Upper lobe of left lung (tissue), 4 donors: ENCODE results near the gene SLC19A3.

Source experiments
- EP300 ChIP-seq, 4 donors: sonication (generic); formaldehyde crosslinking; IDR thresholded peaks; one replicate each; pipeline ENCODE4 v1.5.1; 2017; ENCODE audit warnings: antibody characterized with exemption in 4 of 4, control low read depth in 2 of 4
- POLR2A ChIP-seq, 4 donors: fragments of 450-650 bp; IDR thresholded peaks; one replicate each; pipeline ENCODE4 v1.5.1; 2016 to 2017; ENCODE audit warnings: antibody characterized with exemption in 4 of 4, mild to moderate bottlenecking in 2 of 4
- POLR2AphosphoS5 ChIP-seq, 2 donors: sonication (generic); formaldehyde crosslinking; IDR thresholded peaks; one replicate each; pipeline ENCODE4 v1.5.1; 2017; ENCODE audit warnings: antibody characterized with exemption in 2 of 2
- TF ChIP-seq, protein P1 (sequence below), 6 experiments: fragments of 450-650 bp in 4 of 6; fragments of 200-600 bp in 2 of 6; sonication (generic) in 2 of 6; IDR thresholded peaks; one replicate each; pipeline ENCODE4 v1.5.1; 2016 to 2019; ENCODE audit warnings: antibody characterized with exemption in 6 of 6

DNA sequence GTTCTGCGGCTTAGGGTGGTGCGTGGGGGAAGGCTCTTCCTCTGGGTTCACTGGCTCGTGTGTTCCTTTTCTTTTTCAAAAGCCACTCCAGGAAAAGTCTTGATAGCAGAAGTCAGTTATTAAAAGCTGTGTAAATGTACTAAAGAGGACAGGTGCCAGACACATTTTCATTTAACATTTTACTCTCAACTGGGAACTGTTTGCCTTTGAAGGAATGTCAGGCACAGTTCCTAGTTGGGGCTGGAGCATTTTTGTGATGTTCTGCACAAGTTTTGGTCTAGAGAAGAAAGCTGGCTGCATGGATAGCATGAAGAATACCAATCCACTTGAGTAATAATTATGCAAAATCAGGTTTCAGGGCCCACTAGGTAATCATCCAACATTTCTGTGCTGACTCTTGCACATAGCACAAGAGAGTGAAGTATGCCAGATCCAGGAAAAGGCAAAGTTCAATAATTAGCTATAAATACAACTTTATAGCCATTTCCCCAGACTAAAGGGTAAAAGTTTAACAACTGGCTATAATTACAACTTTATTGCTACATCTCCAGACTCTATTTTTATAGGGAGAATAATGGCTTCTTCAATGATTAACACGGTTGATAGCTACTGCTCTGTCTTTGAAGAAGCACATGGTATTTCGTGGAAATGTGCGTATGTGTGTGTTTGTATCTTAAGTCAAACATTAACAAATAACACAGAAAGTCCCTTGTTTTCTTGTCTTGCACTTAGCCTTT, 44.1 kb upstream of the SLC19A3 start:
- no peak for TF ChIP-seq EP300 (IDR thresholded peaks at IDR 0.05)
- TF ChIP-seq POLR2A (IDR thresholded peaks at IDR 0.05): no peak
- TF ChIP-seq, protein P1, sequence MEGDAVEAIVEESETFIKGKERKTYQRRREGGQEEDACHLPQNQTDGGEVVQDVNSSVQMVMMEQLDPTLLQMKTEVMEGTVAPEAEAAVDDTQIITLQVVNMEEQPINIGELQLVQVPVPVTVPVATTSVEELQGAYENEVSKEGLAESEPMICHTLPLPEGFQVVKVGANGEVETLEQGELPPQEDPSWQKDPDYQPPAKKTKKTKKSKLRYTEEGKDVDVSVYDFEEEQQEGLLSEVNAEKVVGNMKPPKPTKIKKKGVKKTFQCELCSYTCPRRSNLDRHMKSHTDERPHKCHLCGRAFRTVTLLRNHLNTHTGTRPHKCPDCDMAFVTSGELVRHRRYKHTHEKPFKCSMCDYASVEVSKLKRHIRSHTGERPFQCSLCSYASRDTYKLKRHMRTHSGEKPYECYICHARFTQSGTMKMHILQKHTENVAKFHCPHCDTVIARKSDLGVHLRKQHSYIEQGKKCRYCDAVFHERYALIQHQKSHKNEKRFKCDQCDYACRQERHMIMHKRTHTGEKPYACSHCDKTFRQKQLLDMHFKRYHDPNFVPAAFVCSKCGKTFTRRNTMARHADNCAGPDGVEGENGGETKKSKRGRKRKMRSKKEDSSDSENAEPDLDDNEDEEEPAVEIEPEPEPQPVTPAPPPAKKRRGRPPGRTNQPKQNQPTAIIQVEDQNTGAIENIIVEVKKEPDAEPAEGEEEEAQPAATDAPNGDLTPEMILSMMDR (IDR thresholded peaks at IDR 0.05): no peak
- no peak for TF ChIP-seq POLR2AphosphoS5 (IDR thresholded peaks at IDR 0.05)
